CD4-positive, alpha-beta memory T cell (primary cell): ENCODE results near the gene RBPMS2. TPM values are rescaled to one million over a fixed set of nuclear protein-coding genes. Genes with fewer than 3 reads are reported as not detected.
"Not testable (repeated sequence)": the region's sequence is repeated elsewhere in the genome, so short reads cannot be mapped to it uniquely, and the experiment has no call there.

Experiments used
- CTCF ChIA-PET: fragments of 350-600 bp; sonication (Branson Sonifier 250); formaldehyde crosslinking; loops from one replicate; lab custom pipeline; 2021; ENCODE audit warnings: inconsistent platforms; ENCODE audit not compliant: partially characterized antibody; lab: Charles Lee
- POLR2A ChIA-PET: fragments of 350-600 bp; sonication (Branson Sonifier 250); formaldehyde crosslinking; loops from one replicate; lab custom pipeline; 2021; ENCODE audit not compliant: partially characterized antibody; lab: Charles Lee
- DNase-seq, 5 donors: peaks; one replicate each; pipeline versions ENCODE4 v3.0.0 to v3.0.0-alpha.2; 2020 to 2022; ENCODE audit warnings: mixed read lengths in 1 of 5
- H3K27ac ChIP-seq: one replicate; pipeline ENCODE4 v1.7.0; 2013; ENCODE audit warnings: low read depth, low read length
- H3K27me3 ChIP-seq: 2 replicates; pipeline ENCODE4 v1.7.0; 2013; ENCODE audit warnings: mild to moderate bottlenecking, low read length, moderate library complexity; ENCODE audit not compliant: insufficient read depth
- H3K36me3 ChIP-seq: 2 replicates; pipeline ENCODE4 v1.7.0; 2013; ENCODE audit warnings: mild to moderate bottlenecking, low read length, moderate library complexity; ENCODE audit not compliant: insufficient read depth
- H3K4me1 ChIP-seq: 2 replicates; pipeline ENCODE4 v1.7.0; 2013; ENCODE audit warnings: mild to moderate bottlenecking, low read length, moderate library complexity; ENCODE audit not compliant: insufficient read depth
- H3K4me3 ChIP-seq, 2 donors: one replicate each; pipeline ENCODE4 v1.7.0; 2013; ENCODE audit warnings: low read length in 2 of 2, mild to moderate bottlenecking in 1 of 2
- H3K9me3 ChIP-seq, 2 donors: one replicate each; pipeline ENCODE4 v1.7.0; 2013; ENCODE audit warnings: low read length in 2 of 2, control low read depth in 1 of 2; ENCODE audit not compliant: control insufficient read depth in 1 of 2
- H3K27ac Mint-ChIP-seq, 7 donors: one replicate each; pipeline ENCODE4 v1.8.0; 2020 to 2021; ENCODE audit warnings: mixed read lengths in 7 of 7, mild to moderate bottlenecking in 6 of 7, inconsistent platforms in 3 of 7, moderate library complexity in 3 of 7
- H3K27me3 Mint-ChIP-seq, 2 donors: one replicate each; pipeline ENCODE4 v1.8.0; 2020 to 2021; ENCODE audit warnings: mixed read lengths in 2 of 2
- H3K36me3 Mint-ChIP-seq, 2 donors: one replicate each; pipeline ENCODE4 v1.8.0; 2020 to 2021; ENCODE audit warnings: mixed read lengths in 2 of 2, inconsistent platforms in 1 of 2, mild to moderate bottlenecking in 1 of 2
- H3K4me1 Mint-ChIP-seq, 4 donors: one replicate each; pipeline ENCODE4 v1.8.0; 2020 to 2021; ENCODE audit warnings: mixed read lengths in 4 of 4, mild to moderate bottlenecking in 1 of 4
- H3K4me3 Mint-ChIP-seq, 8 donors: one replicate each; pipeline ENCODE4 v1.8.0; 2020 to 2021; ENCODE audit warnings: mixed read lengths in 8 of 8, mild to moderate bottlenecking in 7 of 8, moderate library complexity in 6 of 8, inconsistent platforms in 3 of 8
- H3K9me3 Mint-ChIP-seq, 8 donors: one replicate each; pipeline ENCODE4 v1.8.0; 2020 to 2021; ENCODE audit warnings: mixed read lengths in 8 of 8, mild to moderate bottlenecking in 5 of 8, inconsistent platforms in 3 of 8, moderate library complexity in 1 of 8
- intact Hi-C: fragments of 100-400 bp; cut with micrococcal nuclease; formaldehyde crosslinking; loops from one replicate; pipeline ENCODE4 v1.15.1; 2023
- polyA plus RNA-seq, 2 donors: library from polyadenylated mRNA; unstranded; fragments of 300-500 nt; fragmentation: Illumina TruSeq; gene quantifications; one replicate each; pipeline ENCODE4 v1.2.3, GENCODE V29; 2021
- total RNA-seq, 2 experiments: library from RNA; stranded (reverse); gene quantifications; one replicate each; pipeline ENCODE4 v1.2.3, GENCODE V29; 2021

The RBPMS2 gene
- total and polyA plus RNA-seq, 4 experiments from 2014 or later = not detected

- no peak overlapping the region for H3K4me3 ChIP-seq
- H3K9me3 ChIP-seq = no peaks in the 10 kb centered on the region
- H3K27me3 Mint-ChIP-seq = peaks cover 4 to 10% of the 10 kb centered on the region in 2 donors
- H3K27ac ChIP-seq = no peak overlapping the region
- no peak overlapping the region for H3K4me3 Mint-ChIP-seq
- ChIA-PET CTCF (no interaction called here), POLR2A (no interaction called here)
- no peaks in the 10 kb centered on the region for H3K36me3 Mint-ChIP-seq
- no peaks in the 10 kb centered on the region for H3K4me1 Mint-ChIP-seq
- H3K9me3 Mint-ChIP-seq = peaks cover 0 to 2% (median 0%) of the 10 kb centered on the region in 8 donors
- no peak for DNase-seq
- H3K4me1 ChIP-seq = no peaks in the 10 kb centered on the region
- H3K27me3 ChIP-seq = no peaks in the 10 kb centered on the region
- intact Hi-C loops = no loop called here
- H3K36me3 ChIP-seq = no peaks in the 10 kb centered on the region
- no peak overlapping the region for H3K27ac Mint-ChIP-seq
Measured at GRCh38 chr15:64747578-64747977, 27.8 kb downstream of the RBPMS2 start.

GRCh38 chr15:64746921-64747320 lies 28.5 kb downstream of the RBPMS2 start:
- Histone ChIP-seq H3K36me3 (no peaks in the 10 kb centered on the region), H3K27ac (no peak overlapping the region), H3K4me1 (no peaks in the 10 kb centered on the region), H3K4me3 (no peak overlapping the region), H3K9me3 (no peaks in the 10 kb centered on the region), H3K27me3 (no peaks in the 10 kb centered on the region)
- Mint-ChIP-seq H3K27ac (no peak overlapping the region), H3K9me3 (peaks cover 0 to 2% (median 0%) of the 10 kb centered on the region in 8 donors), H3K4me3 (no peak overlapping the region), H3K36me3 (no peaks in the 10 kb centered on the region), H3K4me1 (no peaks in the 10 kb centered on the region), H3K27me3 (peaks cover 4 to 10% of the 10 kb centered on the region in 2 donors)
- no peak for DNase-seq
- intact Hi-C loops = no loop called here
- ChIA-PET POLR2A (no interaction called here), CTCF (no interaction called here)

GRCh38 chr15:64746356-64746755 lies 29.0 kb downstream of the RBPMS2 start:
- Histone ChIP-seq H3K27ac (no peak overlapping the region), H3K9me3 (no peaks in the 10 kb centered on the region), H3K4me3 (no peak overlapping the region), H3K27me3 (no peaks in the 10 kb centered on the region), H3K4me1 (no peaks in the 10 kb centered on the region), H3K36me3 (no peaks in the 10 kb centered on the region)
- no peak overlapping the region for H3K27ac Mint-ChIP-seq
- no peak for DNase-seq
- ChIA-PET POLR2A (no interaction called here), CTCF (no interaction called here)
- H3K9me3 Mint-ChIP-seq = peaks cover 0 to 2% (median 0%) of the 10 kb centered on the region in 8 donors
- no peak overlapping the region for H3K4me3 Mint-ChIP-seq
- H3K27me3 Mint-ChIP-seq = peaks cover 4 to 10% of the 10 kb centered on the region in 2 donors
- no peaks in the 10 kb centered on the region for H3K4me1 Mint-ChIP-seq
- intact Hi-C loops = no loop called here
- H3K36me3 Mint-ChIP-seq = no peaks in the 10 kb centered on the region

- no peak for DNase-seq
- Histone ChIP-seq H3K36me3 (no peaks in the 10 kb centered on the region), H3K4me1 (no peaks in the 10 kb centered on the region), H3K9me3 (no peaks in the 10 kb centered on the region), H3K4me3 (no peak overlapping the region), H3K27ac (no peak overlapping the region), H3K27me3 (no peaks in the 10 kb centered on the region)
- no peaks in the 10 kb centered on the region for H3K4me1 Mint-ChIP-seq
- no peak overlapping the region for H3K27ac Mint-ChIP-seq
- H3K9me3 Mint-ChIP-seq = peaks cover 0 to 2% (median 0%) of the 10 kb centered on the region in 8 donors
- no peak overlapping the region for H3K4me3 Mint-ChIP-seq
- intact Hi-C loops = no loop called here
- peaks cover 4 to 5% of the 10 kb centered on the region in 2 donors for H3K27me3 Mint-ChIP-seq
- ChIA-PET POLR2A (no interaction called here), CTCF (interaction anchor here (3.2 kb wide), 1 partner anchor 66 kb away, joined by 9 read pairs; no protein-coding TSS in a partner anchor)
- H3K36me3 Mint-ChIP-seq = no peaks in the 10 kb centered on the region
Measured at GRCh38 chr15:64743691-64744090, 31.7 kb downstream of the RBPMS2 start.

GRCh38 chr15:64742921-64743320 lies 32.5 kb downstream of the RBPMS2 start:
- H3K27ac ChIP-seq = no peak overlapping the region
- CTCF ChIA-PET = interaction anchor here (1.0 to 3.2 kb wide), 3 partner anchors 10 to 67 kb away, joined by 3 to 9 read pairs (median 3); no protein-coding TSS in a partner anchor
- intact Hi-C loops = no loop called here
- H3K4me1 Mint-ChIP-seq = no peaks in the 10 kb centered on the region
- H3K27me3 Mint-ChIP-seq = peaks cover 4% of the 10 kb centered on the region in 2 donors
- H3K27ac Mint-ChIP-seq = no peak overlapping the region
- H3K36me3 Mint-ChIP-seq = no peaks in the 10 kb centered on the region
- peaks cover 0 to 2% (median 0%) of the 10 kb centered on the region in 8 donors for H3K9me3 Mint-ChIP-seq
- H3K9me3 ChIP-seq = no peaks in the 10 kb centered on the region
- no peaks in the 10 kb centered on the region for H3K36me3 ChIP-seq
- no peak overlapping the region for H3K4me3 Mint-ChIP-seq
- no peak overlapping the region for H3K4me3 ChIP-seq
- no peak for DNase-seq
- POLR2A ChIA-PET = no interaction called here
- no peaks in the 10 kb centered on the region for H3K27me3 ChIP-seq
- no peaks in the 10 kb centered on the region for H3K4me1 ChIP-seq

GRCh38 chr15:64742385-64742784 lies 33.0 kb downstream of the RBPMS2 start:
- no peaks in the 10 kb centered on the region for H3K9me3 ChIP-seq
- ChIA-PET POLR2A (no interaction called here), CTCF (interaction anchor here (1.0 to 3.2 kb wide), 3 partner anchors 10 to 67 kb away, joined by 3 to 9 read pairs (median 3); no protein-coding TSS in a partner anchor)
- no peak overlapping the region for H3K27ac ChIP-seq
- Mint-ChIP-seq H3K9me3 (peaks cover 0 to 2% (median 0%) of the 10 kb centered on the region in 8 donors), H3K27me3 (peaks cover 4% of the 10 kb centered on the region in 2 donors), H3K36me3 (no peaks in the 10 kb centered on the region), H3K4me3 (no peak overlapping the region), H3K27ac (no peak overlapping the region), H3K4me1 (no peaks in the 10 kb centered on the region)
- no peaks in the 10 kb centered on the region for H3K36me3 ChIP-seq
- no peak overlapping the region for H3K4me3 ChIP-seq
- no peaks in the 10 kb centered on the region for H3K27me3 ChIP-seq
- intact Hi-C loops = no loop called here
- H3K4me1 ChIP-seq = no peaks in the 10 kb centered on the region
- DNase-seq = no peak

GRCh38 chr15:64741708-64742107 lies 33.7 kb downstream of the RBPMS2 start:
- H3K4me1 ChIP-seq, H3K27ac Mint-ChIP-seq, H3K27me3 Mint-ChIP-seq, intact Hi-C loops, DNase-seq, H3K36me3 ChIP-seq, H3K36me3 Mint-ChIP-seq, H3K4me3 ChIP-seq, H3K27me3 ChIP-seq, H3K9me3 Mint-ChIP-seq, H3K27ac ChIP-seq, H3K9me3 ChIP-seq, H3K4me1 Mint-ChIP-seq, H3K4me3 Mint-ChIP-seq, POLR2A ChIA-PET: not testable (repeated sequence)
- CTCF ChIA-PET = interaction anchor here (1.2 kb wide), 1 partner anchor 54 kb away, joined by 4 read pairs; no protein-coding TSS in a partner anchor
